GM12878 (cell line): ENCODE results near the gene LRRC7. TPM values are rescaled to one million over a fixed set of nuclear protein-coding genes. Genes with fewer than 3 reads are reported as not detected.

ENCODE experiments used
- ATAC-seq: fragments of 200-7000 bp; cut with Tn5 transposase; 3 replicates; pipeline ENCODE4 v1.9.1; 2020; ENCODE audit warnings: mild to moderate bottlenecking, moderate library complexity
- BruUV-seq: library from RNA; stranded (reverse); fragments of 400-500 nt; replicated peaks from 2 replicates; lab custom pipeline; 2021; lab: Mats Ljungman, UMichigan
- CTCF ChIA-PET: fragments of 300-600 bp; sonication (Branson Sonifier 250); formaldehyde crosslinking; extraction: SDS; loops from one replicate; lab custom pipeline; 2021; ENCODE audit warnings: inconsistent platforms; lab: Yijun Ruan, JAX
- POLR2A ChIA-PET: fragments of 350-600 bp; formaldehyde crosslinking; extraction: SDS; loops from one replicate; lab custom pipeline; 2021; ENCODE audit warnings: inconsistent platforms; lab: Charles Lee
- RAD21 ChIA-PET: fragments of 300-600 bp; sonication (Branson Sonifier 250); formaldehyde crosslinking; loops from one replicate; lab custom pipeline; 2023; ENCODE audit warnings: antibody characterized with exemption; ENCODE audit not compliant: unreplicated experiment; lab: Charles Lee
- SMC1A ChIA-PET: fragments of 300-600 bp; sonication (Branson Sonifier 250); formaldehyde crosslinking; loops from one replicate; lab custom pipeline; 2023; ENCODE audit not compliant: unreplicated experiment, uncharacterized antibody; lab: Charles Lee
- DNase-seq: peaks from one replicate; pipeline ENCODE4 v3.0.0-alpha.2; 2011; ENCODE audit warnings: low read depth, low spot score
- FAIRE-seq: peaks from 3 replicates; lab custom pipeline; 2011; peaks lifted over from hg19 to GRCh38; lab: Jason Lieb, UNC
- H2AFZ ChIP-seq: 2 replicates; pipeline ENCODE4 v1.6.0; 2011; ENCODE audit warnings: low read depth, low read length, control low read depth; ENCODE audit not compliant: control insufficient read depth
- H3K27ac ChIP-seq: 2 replicates; pipeline ENCODE4 v1.5.1; 2011; ENCODE audit warnings: control low read depth; ENCODE audit not compliant: control insufficient read depth, insufficient read depth
- H3K27me3 ChIP-seq, 2 experiments: replicated peaks in 1 of 2; 2 replicates each; pipeline versions ENCODE4 v1.6.0 to v1.6.1; 2011; ENCODE audit warnings: low read length in 1 of 2; ENCODE audit not compliant: control insufficient read depth in 2 of 2, insufficient read depth in 2 of 2
- H3K36me3 ChIP-seq, 2 experiments: 2 replicates each; pipeline ENCODE4 v1.5.1; 2011; ENCODE audit warnings: low read length in 1 of 2; ENCODE audit not compliant: control insufficient read depth in 2 of 2, insufficient read depth in 2 of 2
- H3K4me1 ChIP-seq: 2 replicates; pipeline ENCODE4 v1.6.1; 2011; ENCODE audit warnings: mild to moderate bottlenecking, low read length, moderate library complexity, mixed read lengths; ENCODE audit not compliant: control insufficient read depth, insufficient read depth
- H3K4me2 ChIP-seq: 2 replicates; pipeline ENCODE4 v1.6.0; 2011; ENCODE audit warnings: control low read depth; ENCODE audit not compliant: control insufficient read depth, insufficient read depth
- H3K4me3 ChIP-seq: fragments of 200-600 bp; sonication (generic); 2 replicates; pipeline ENCODE4 v1.5.1; 2016
- H3K79me2 ChIP-seq: 2 replicates; pipeline ENCODE4 v1.6.0; 2011; ENCODE audit warnings: low read length; ENCODE audit not compliant: control insufficient read depth, insufficient read depth
- H3K9ac ChIP-seq: 2 replicates; pipeline ENCODE4 v1.8.0; 2011; ENCODE audit warnings: low read length, control low read depth, mixed read lengths; ENCODE audit not compliant: control insufficient read depth, insufficient read depth
- H3K9me3 ChIP-seq: replicated peaks from 3 replicates; pipeline ENCODE4 v1.5.1; 2011; ENCODE audit warnings: mild to moderate bottlenecking, low read length; ENCODE audit not compliant: control insufficient read depth, insufficient read depth
- H4K20me1 ChIP-seq: 2 replicates; pipeline ENCODE4 v1.6.0; 2011; ENCODE audit not compliant: control insufficient read depth, insufficient read depth
- BHLHE40 ChIP-seq, 2 experiments: fragments of 450-650 bp in 1 of 2; IDR thresholded peaks; 2 replicates each; pipeline ENCODE4 v1.6.1; 2011 to 2017; ENCODE audit warnings: low read depth in 2 of 2, borderline replicate concordance in 1 of 2, improper control_type of control experiment in 1 of 2, low read length in 1 of 2, mild to moderate bottlenecking in 1 of 2
- EED ChIP-seq: sonication (generic); IDR thresholded peaks from 2 replicates; pipeline ENCODE4 v1.6.1; 2016; ENCODE audit warnings: antibody characterized with exemption, low read depth
- EZH2 ChIP-seq: IDR thresholded peaks from 2 replicates; pipeline ENCODE4 v1.6.1; 2012; ENCODE audit warnings: low read depth, mild to moderate bottlenecking, control low read depth, inconsistent platforms, low read length, borderline replicate concordance; ENCODE audit not compliant: control insufficient read depth
- GABPA ChIP-seq: IDR thresholded peaks from 2 replicates; pipeline ENCODE4 v1.6.1; 2014; ENCODE audit warnings: antibody characterized with exemption, low read depth, mild to moderate bottlenecking, inconsistent platforms
- HCFC1 ChIP-seq: fragments of 150-350 bp; IDR thresholded peaks from 2 replicates; pipeline ENCODE4 v1.6.1; 2014; ENCODE audit warnings: low read length
- KAT2A ChIP-seq: conservative IDR thresholded peaks from 2 replicates; pipeline ENCODE4 v1.6.1; 2011; ENCODE audit warnings: low read depth, low read length; ENCODE audit not compliant: control insufficient read depth
- MTA3 ChIP-seq: IDR thresholded peaks from 2 replicates; pipeline ENCODE4 v1.6.1; 2012; ENCODE audit warnings: low read length, inconsistent platforms, borderline replicate concordance
- NR2C1 ChIP-seq: fragments of 450-650 bp; IDR thresholded peaks from 2 replicates; pipeline ENCODE4 v1.6.1; 2017; ENCODE audit warnings: antibody characterized with exemption, mild to moderate bottlenecking, moderate library complexity
- RELA ChIP-seq: fragments of 450-650 bp; IDR thresholded peaks from 2 replicates; pipeline ENCODE4 v1.8.0; 2014; ENCODE audit warnings: borderline replicate concordance; ENCODE audit not compliant: partially characterized antibody
- SIN3A ChIP-seq: IDR thresholded peaks from 2 replicates; pipeline ENCODE4 v1.6.1; 2012; ENCODE audit warnings: low read depth, low read length, improper control_type of control experiment
- SP1 ChIP-seq: IDR thresholded peaks from one replicate; pipeline ENCODE4 v1.6.1; 2011; ENCODE audit warnings: low read depth, low read length
- SREBF2 ChIP-seq: IDR thresholded peaks from 2 replicates; pipeline ENCODE4 v1.6.1; 2012; ENCODE audit warnings: mild to moderate bottlenecking, low read length
- TARDBP ChIP-seq: IDR thresholded peaks from 2 replicates; pipeline ENCODE4 v1.6.1; 2016; ENCODE audit warnings: borderline replicate concordance
- ZNF217 ChIP-seq: fragments of 450-650 bp; IDR thresholded peaks from 2 replicates; pipeline ENCODE4 v1.6.1; 2017; ENCODE audit warnings: antibody characterized with exemption, mild to moderate bottlenecking
- ZNF274 ChIP-seq: IDR thresholded peaks from one replicate; pipeline ENCODE4 v1.8.0; 2011; ENCODE audit not compliant: insufficient read length, insufficient read depth
- WGBS: methylation state at CpG from one replicate; pipeline ENCODE4 v1.1.6; 2016; ENCODE audit warnings: low lambda C conversion rate; ENCODE audit not compliant: insufficient replicate concordance, insufficient coverage; ENCODE audit errors: missing lambda C conversion rate; 5-methylcytosine and 5-hydroxymethylcytosine counted together
- in situ Hi-C: fragments of 300-500 bp; cut with MboI; formaldehyde crosslinking; loops from 9 replicates; pipeline ENCODE4 v1.14.3; 2018; ENCODE audit warnings: mixed read lengths
- intact Hi-C: fragments of 100-400 bp; cut with micrococcal nuclease; formaldehyde crosslinking; loops from one replicate; pipeline ENCODE4 v1.14.2; 2022; ENCODE audit not compliant: unreplicated experiment
- polyA plus RNA-seq, 11 experiments: library from polyadenylated mRNA; depleted of rRNA in 4 of 11; unstranded in 6 of 11; stranded (reverse) in 5 of 11; fragments of >200 nt; fragmentation: Nextera tagmentation in 4 of 11; fragmentation: Illumina TruSeq in 1 of 11; extraction: Ambion mirVana in 4 of 11; extraction: Trizol in 1 of 11; gene quantifications; 1 replicate in 1 of 11; 2 replicates in 10 of 11; pipeline versions ENCODE4 v1.2.1 to v1.2.3, GENCODE V29; 2011 to 2016; ENCODE audit warnings: inconsistent platforms in 2 of 11, missing spikeins in 2 of 11, low read depth in 1 of 11
- total RNA-seq, 4 experiments: library from RNA; depleted of rRNA in 3 of 4; stranded (reverse); fragments of >200 nt in 3 of 4; fragmentation: Illumina TruSeq in 1 of 4; extraction: Trizol in 1 of 4; gene quantifications; 2 replicates each; pipeline versions ENCODE4 v1.2.1 to v1.2.3, GENCODE V29; 2013 to 2021
- TF ChIP-seq, protein P1 (sequence below): fragments of 450-650 bp; IDR thresholded peaks from 2 replicates; pipeline ENCODE4 v1.6.1; 2017; ENCODE audit warnings: mild to moderate bottlenecking, moderate library complexity

The LRRC7 gene
- total and polyA plus RNA-seq, 10 of the 15 experiments (the other 5 are each of a cell fraction or from before 2014, with no cell fraction given) = 0.05 to 1.4 (median 0.24) TPM; not detected in 5

DNA sequence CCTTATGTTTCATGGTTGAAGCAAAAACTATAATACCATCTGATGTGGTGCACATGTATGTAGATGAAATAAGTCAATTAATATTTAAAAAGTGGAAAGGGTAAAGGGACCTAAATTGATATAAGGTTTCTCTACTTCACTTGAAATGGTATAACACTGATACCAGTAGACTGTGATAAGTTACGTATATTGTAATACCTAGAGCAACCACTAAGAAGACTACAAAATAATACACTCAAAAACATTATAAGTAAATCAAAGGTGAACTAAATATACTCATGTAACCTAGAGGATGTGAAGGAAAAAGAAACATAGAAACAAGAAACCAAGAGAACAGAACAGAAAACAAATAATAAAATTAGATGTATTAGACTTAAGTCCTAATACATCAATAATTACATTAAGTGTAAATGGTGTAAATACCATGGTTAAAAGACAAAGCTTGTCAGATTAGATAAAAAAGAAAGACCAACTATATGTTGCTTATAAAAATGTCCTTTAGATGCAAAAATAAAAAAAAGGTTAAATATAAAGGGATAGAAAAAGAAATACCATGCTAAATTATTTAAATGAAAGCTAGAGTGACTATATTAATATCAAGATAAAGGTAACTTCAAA is 118.8 kb downstream of the LRRC7 start:
- in situ Hi-C loops (no loop called here), intact Hi-C loops (no loop called here)
- H3K27ac ChIP-seq = no peak overlapping the region
- DNase-seq (no peak), FAIRE-seq (no peak), ATAC-seq (no peak)
- H2AFZ ChIP-seq = no peak overlapping the region
- H3K79me2 ChIP-seq = no peaks in the 10 kb centered on the region
- RAD21 ChIA-PET = no interaction called here
- TF ChIP-seq ZNF274 (no peak), NR2C1 (no peak), SP1 (no peak), SIN3A (no peak), GABPA (no peak)
- H3K9ac ChIP-seq = no peak overlapping the region
- BruUV-seq = no TSS peak
- H3K9me3 ChIP-seq = no peaks in the 10 kb centered on the region
- H3K36me3 ChIP-seq = no peaks in the 10 kb centered on the region
- no peaks in the 10 kb centered on the region for H4K20me1 ChIP-seq
- 40% methylated on average over 1 of the region's 1 CpG for WGBS
- SMC1A ChIA-PET = no interaction called here
- no peak overlapping the region for H3K4me3 ChIP-seq
- CTCF ChIA-PET = no interaction called here
- H3K4me1 ChIP-seq = no peaks in the 10 kb centered on the region
- POLR2A ChIA-PET = no interaction called here
- H3K4me2 ChIP-seq = no peak overlapping the region
- no peaks in the 10 kb centered on the region for H3K27me3 ChIP-seq

DNA sequence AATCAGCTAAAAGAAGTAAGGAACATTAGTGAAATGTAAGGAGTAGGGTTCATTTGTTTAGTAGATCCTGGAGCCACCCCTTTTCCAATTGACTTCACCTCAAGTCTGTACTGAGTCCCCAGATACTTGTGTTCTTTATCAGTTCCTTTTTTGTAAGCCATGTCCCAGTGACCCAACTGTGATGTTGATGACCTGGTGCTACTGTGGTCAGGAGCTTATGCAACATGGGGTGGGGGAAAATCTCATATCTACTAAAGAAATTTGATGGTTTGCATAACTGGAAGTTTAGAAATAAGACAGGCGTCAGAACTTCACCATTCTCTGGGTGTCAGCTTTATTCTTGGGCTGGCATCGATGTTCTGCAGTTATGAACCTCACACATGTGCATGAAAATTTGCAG is 120.5 kb downstream of the LRRC7 start:
- no peaks in the 10 kb centered on the region for H3K36me3 ChIP-seq
- TF ChIP-seq SREBF2 (no peak), HCFC1 (no peak), BHLHE40 (IDR thresholded peaks at IDR 0.05; ENCODE audit: borderline replicate concordance in 1 of 2, low read depth in 2 of 2, low read length in 1 of 2) (no peak), MTA3 (no peak), ZNF217 (no peak), TARDBP (no peak), RELA (no peak), EED (no peak), EZH2 (no peak), KAT2A (no peak)
- TF ChIP-seq, protein P1, sequence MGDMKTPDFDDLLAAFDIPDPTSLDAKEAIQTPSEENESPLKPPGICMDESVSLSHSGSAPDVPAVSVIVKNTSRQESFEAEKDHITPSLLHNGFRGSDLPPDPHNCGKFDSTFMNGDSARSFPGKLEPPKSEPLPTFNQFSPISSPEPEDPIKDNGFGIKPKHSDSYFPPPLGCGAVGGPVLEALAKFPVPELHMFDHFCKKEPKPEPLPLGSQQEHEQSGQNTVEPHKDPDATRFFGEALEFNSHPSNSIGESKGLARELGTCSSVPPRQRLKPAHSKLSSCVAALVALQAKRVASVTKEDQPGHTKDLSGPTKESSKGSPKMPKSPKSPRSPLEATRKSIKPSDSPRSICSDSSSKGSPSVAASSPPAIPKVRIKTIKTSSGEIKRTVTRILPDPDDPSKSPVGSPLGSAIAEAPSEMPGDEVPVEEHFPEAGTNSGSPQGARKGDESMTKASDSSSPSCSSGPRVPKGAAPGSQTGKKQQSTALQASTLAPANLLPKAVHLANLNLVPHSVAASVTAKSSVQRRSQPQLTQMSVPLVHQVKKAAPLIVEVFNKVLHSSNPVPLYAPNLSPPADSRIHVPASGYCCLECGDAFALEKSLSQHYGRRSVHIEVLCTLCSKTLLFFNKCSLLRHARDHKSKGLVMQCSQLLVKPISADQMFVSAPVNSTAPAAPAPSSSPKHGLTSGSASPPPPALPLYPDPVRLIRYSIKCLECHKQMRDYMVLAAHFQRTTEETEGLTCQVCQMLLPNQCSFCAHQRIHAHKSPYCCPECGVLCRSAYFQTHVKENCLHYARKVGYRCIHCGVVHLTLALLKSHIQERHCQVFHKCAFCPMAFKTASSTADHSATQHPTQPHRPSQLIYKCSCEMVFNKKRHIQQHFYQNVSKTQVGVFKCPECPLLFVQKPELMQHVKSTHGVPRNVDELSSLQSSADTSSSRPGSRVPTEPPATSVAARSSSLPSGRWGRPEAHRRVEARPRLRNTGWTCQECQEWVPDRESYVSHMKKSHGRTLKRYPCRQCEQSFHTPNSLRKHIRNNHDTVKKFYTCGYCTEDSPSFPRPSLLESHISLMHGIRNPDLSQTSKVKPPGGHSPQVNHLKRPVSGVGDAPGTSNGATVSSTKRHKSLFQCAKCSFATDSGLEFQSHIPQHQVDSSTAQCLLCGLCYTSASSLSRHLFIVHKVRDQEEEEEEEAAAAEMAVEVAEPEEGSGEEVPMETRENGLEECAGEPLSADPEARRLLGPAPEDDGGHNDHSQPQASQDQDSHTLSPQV = no peak

More for the DNA sequence above, 120.5 kb downstream of the LRRC7 start:
- intact Hi-C loops (no loop called here), in situ Hi-C loops (no loop called here)
- Histone ChIP-seq H2AFZ (no peak overlapping the region), H3K4me3 (no peak overlapping the region), H3K27ac (no peak overlapping the region), H3K4me1 (no peaks in the 10 kb centered on the region), H3K4me2 (no peak overlapping the region), H4K20me1 (no peaks in the 10 kb centered on the region), H3K27me3 (no peaks in the 10 kb centered on the region), H3K79me2 (no peaks in the 10 kb centered on the region), H3K9me3 (no peaks in the 10 kb centered on the region), H3K9ac (no peak overlapping the region)
- ChIA-PET CTCF (interaction anchor here (0.7 kb wide), 1 partner anchor 250 kb away, joined by 3 read pairs; no protein-coding TSS in a partner anchor), RAD21 (no interaction called here), POLR2A (no interaction called here), SMC1A (interaction anchor here (1.3 kb wide), 1 partner anchor 13 kb away, joined by 4 read pairs; no protein-coding TSS in a partner anchor)
- 0% methylated on average over 2 of the region's 2 CpGs for WGBS
- no TSS peak for BruUV-seq
- ATAC-seq (no peak), FAIRE-seq (no peak), DNase-seq (no peak)
